DND-41 (cell line): ENCODE results near the gene ICA1.

Experiments used
- CTCF ChIP-seq: IDR thresholded peaks from 2 replicates; pipeline ENCODE4 v1.5.1; 2012; ENCODE audit warnings: borderline replicate concordance, low read length, moderate library complexity, mild to moderate bottlenecking; ENCODE audit not compliant: poor library complexity, severe bottlenecking; ENCODE audit errors: extremely low read depth
- EZH2 ChIP-seq: IDR thresholded peaks from 3 replicates; pipeline ENCODE4 v1.6.1; 2012; ENCODE audit warnings: borderline replicate concordance, low read depth, mild to moderate bottlenecking, moderate library complexity, low read length, inconsistent platforms; ENCODE audit not compliant: severe bottlenecking

- TF ChIP-seq CTCF (no peak), EZH2 (no peak)
Measured at GRCh38 chr7:8208816-8209215, 53.2 kb downstream of the ICA1 start.
